A549 (cell line): ENCODE measurements around the gene RNF183. TPM values are rescaled to one million over a fixed set of nuclear protein-coding genes. Genes with fewer than 3 reads are reported as not detected.

Source experiments
- ATAC-seq, 2 experiments: fragments of 200-7000 bp in 1 of 2; fragments of >200 bp in 1 of 2; cut with Nextera tagmentation in 1 of 2; cut with Tn5 transposase in 1 of 2; 3 replicates each; pipeline versions ENCODE4 v1.8.0 to v1.9.1; 2018 to 2020; ENCODE audit warnings: mild to moderate bottlenecking in 1 of 2, moderate library complexity in 1 of 2
- CTCF ChIA-PET: fragments of 300-600 bp; sonication (Branson Sonifier 250); formaldehyde crosslinking; extraction: SDS; loops from one replicate; lab custom pipeline; 2021; ENCODE audit warnings: antibody characterized with exemption, inconsistent platforms; lab: Yijun Ruan, JAX
- POLR2A ChIA-PET: fragments of 350-600 bp; formaldehyde crosslinking; extraction: SDS; loops from one replicate; lab custom pipeline; 2021; ENCODE audit warnings: antibody characterized with exemption, inconsistent platforms; lab: Yijun Ruan, JAX
- DNase-seq, 2 experiments: peaks; one replicate each; pipeline versions ENCODE4 v3.0.0 to v3.0.0-alpha.2; 2011 to 2016; ENCODE audit warnings: low read depth in 1 of 2, low spot score in 1 of 2
- FAIRE-seq: peaks from 2 replicates; lab custom pipeline; 2011; peaks lifted over from hg19 to GRCh38; lab: Jason Lieb, UNC
- H3K27ac ChIP-seq, 2 experiments: fragments of >200 bp; sonication (Bioruptor Twin); formaldehyde crosslinking; 3 replicates each; pipeline ENCODE4 v1.5.1; 2016 to 2017
- H3K4me1 ChIP-seq: fragments of >200 bp; sonication (Bioruptor Twin); formaldehyde crosslinking; 3 replicates; pipeline ENCODE4 v1.6.1; 2016
- H3K4me2 ChIP-seq: fragments of >200 bp; sonication (Bioruptor Twin); formaldehyde crosslinking; 3 replicates; pipeline ENCODE4 v1.6.1; 2016
- H3K4me3 ChIP-seq: fragments of >200 bp; sonication (Bioruptor Twin); formaldehyde crosslinking; 3 replicates; pipeline ENCODE4 v1.5.1; 2016
- H3K9me3 ChIP-seq: fragments of >200 bp; sonication (Bioruptor Twin); formaldehyde crosslinking; 3 replicates; pipeline ENCODE4 v1.6.1; 2016
- CBX8 ChIP-seq: fragments of 200-600 bp; sonication (generic); IDR thresholded peaks from 2 replicates; pipeline ENCODE4 v1.6.1; 2016
- CEBPB ChIP-seq, 2 experiments: fragments of >200 bp in 1 of 2; sonication (Bioruptor Twin) in 1 of 2; formaldehyde crosslinking in 1 of 2; IDR thresholded peaks; 2 replicates each; pipeline ENCODE4 v1.6.1; 2012 to 2016
- CHD2 ChIP-seq: fragments of 150-350 bp; IDR thresholded peaks from 2 replicates; pipeline ENCODE4 v1.6.1; 2014; ENCODE audit warnings: low read length; ENCODE audit not compliant: partially characterized antibody
- CHD4 ChIP-seq: fragments of 200-600 bp; sonication (generic); IDR thresholded peaks from 2 replicates; pipeline ENCODE4 v1.6.1; 2016; ENCODE audit warnings: antibody characterized with exemption, mild to moderate bottlenecking, borderline replicate concordance
- EHF ChIP-seq: fragments of 250-450 bp; sonication (Bioruptor Pico); IDR thresholded peaks from 2 replicates; pipeline ENCODE4 v1.5.0; 2020; ENCODE audit warnings: mild to moderate bottlenecking
- FOSB ChIP-seq: fragments of 250-450 bp; sonication (Bioruptor Pico); IDR thresholded peaks from 2 replicates; pipeline ENCODE4 v1.5.0; 2020; ENCODE audit warnings: mild to moderate bottlenecking, moderate library complexity
- FOSL2 ChIP-seq, 2 experiments: fragments of 450-650 bp in 1 of 2; fragments of >200 bp in 1 of 2; sonication (Bioruptor Twin) in 1 of 2; formaldehyde crosslinking; IDR thresholded peaks; 2 replicates each; pipeline versions ENCODE4 v1.5.0 to v1.6.1; 2016 to 2020; ENCODE audit warnings: mild to moderate bottlenecking in 1 of 2, moderate library complexity in 1 of 2
- FOXS1 ChIP-seq: fragments of 250-450 bp; sonication (Bioruptor Pico); IDR thresholded peaks from 2 replicates; pipeline ENCODE4 v1.5.0; 2020; ENCODE audit warnings: mild to moderate bottlenecking, moderate library complexity
- HEYL ChIP-seq: fragments of 250-450 bp; sonication (Bioruptor Pico); IDR thresholded peaks from 2 replicates; pipeline ENCODE4 v1.8.0; 2021; ENCODE audit warnings: mild to moderate bottlenecking, moderate library complexity
- HOXB13 ChIP-seq: fragments of 250-450 bp; sonication (Bioruptor Pico); IDR thresholded peaks from 2 replicates; pipeline ENCODE4 v1.5.0; 2020; ENCODE audit warnings: low read depth, mild to moderate bottlenecking, moderate library complexity
- KDM1A ChIP-seq: fragments of 200-600 bp; sonication (generic); IDR thresholded peaks from 2 replicates; pipeline ENCODE4 v1.6.1; 2016; ENCODE audit warnings: low read depth, mild to moderate bottlenecking
- KDM5A ChIP-seq: fragments of 200-600 bp; sonication (generic); IDR thresholded peaks from 2 replicates; pipeline ENCODE4 v1.6.1; 2016; ENCODE audit warnings: antibody characterized with exemption, mild to moderate bottlenecking
- MAFK ChIP-seq: fragments of 450-650 bp; IDR thresholded peaks from 2 replicates; pipeline ENCODE4 v1.6.1; 2014; ENCODE audit not compliant: partially characterized antibody
- MYC ChIP-seq: IDR thresholded peaks from 2 replicates; pipeline ENCODE4 v1.6.1; 2012; ENCODE audit warnings: mild to moderate bottlenecking, inconsistent platforms, low read length, improper control_type of control experiment, borderline replicate concordance
- RFX5 ChIP-seq: fragments of 450-650 bp; IDR thresholded peaks from 2 replicates; pipeline ENCODE4 v1.7.1; 2014; ENCODE audit warnings: antibody characterized with exemption, mild to moderate bottlenecking, moderate library complexity
- RNF2 ChIP-seq: fragments of 200-600 bp; sonication (generic); IDR thresholded peaks from 2 replicates; pipeline ENCODE4 v1.6.1; 2016; ENCODE audit warnings: low read depth, mild to moderate bottlenecking, antibody characterized with exemption, moderate library complexity, borderline replicate concordance
- SREBF2 ChIP-seq: fragments of 450-650 bp; IDR thresholded peaks from 2 replicates; pipeline ENCODE4 v1.6.1; 2014; ENCODE audit warnings: mild to moderate bottlenecking, moderate library complexity
- WGBS: methylation state at CpG from one replicate; pipeline ENCODE4 v1.1.6; 2017; ENCODE audit errors: missing lambda C conversion rate; 5-methylcytosine and 5-hydroxymethylcytosine counted together
- polyA plus RNA-seq, 4 experiments: library from polyadenylated mRNA; depleted of rRNA in 3 of 4; stranded (reverse); fragments of >200 nt; fragmentation: RNase III in 1 of 4; extraction: RNeasy Plus Mini Kit Qiagen cat#74134 plus additional on column Dnase treatment in 1 of 4; gene quantifications; 2 replicates in 3 of 4; 3 replicates in 1 of 4; pipeline ENCODE4 v1.2.3, GENCODE V29; 2011 to 2017
- TF ChIP-seq, protein P1 (sequence below): fragments of >200 bp; sonication (Bioruptor Twin); formaldehyde crosslinking; IDR thresholded peaks from 2 replicates; pipeline ENCODE4 v1.6.1; 2016
- TF ChIP-seq, protein P2 (sequence below): IDR thresholded peaks from 2 replicates; pipeline ENCODE4 v1.6.1; 2012; ENCODE audit warnings: low read depth, borderline replicate concordance
- TF ChIP-seq, protein P3 (sequence below): fragments of 200-600 bp; sonication (generic); IDR thresholded peaks from 2 replicates; pipeline ENCODE4 v1.6.1; 2016; ENCODE audit warnings: antibody characterized with exemption, mild to moderate bottlenecking, moderate library complexity
- TF ChIP-seq, protein P4 (sequence below): fragments of 250-450 bp; sonication (Bioruptor Pico); IDR thresholded peaks from 2 replicates; pipeline ENCODE4 v1.5.0; 2021; ENCODE audit warnings: mild to moderate bottlenecking, moderate library complexity, borderline replicate concordance
- TF ChIP-seq, protein P5 (sequence below): fragments of >200 bp; sonication (Bioruptor Twin); formaldehyde crosslinking; IDR thresholded peaks from 3 replicates; pipeline ENCODE4 v1.5.1; 2016
- TF ChIP-seq, protein P6 (sequence below): IDR thresholded peaks from 2 replicates; pipeline ENCODE4 v1.6.1; 2012

RNF183 gene
- polyA plus RNA-seq, 2 of the 4 experiments (the other 2 are of a cell fraction) = 0.13 TPM; not detected in 1

DNA sequence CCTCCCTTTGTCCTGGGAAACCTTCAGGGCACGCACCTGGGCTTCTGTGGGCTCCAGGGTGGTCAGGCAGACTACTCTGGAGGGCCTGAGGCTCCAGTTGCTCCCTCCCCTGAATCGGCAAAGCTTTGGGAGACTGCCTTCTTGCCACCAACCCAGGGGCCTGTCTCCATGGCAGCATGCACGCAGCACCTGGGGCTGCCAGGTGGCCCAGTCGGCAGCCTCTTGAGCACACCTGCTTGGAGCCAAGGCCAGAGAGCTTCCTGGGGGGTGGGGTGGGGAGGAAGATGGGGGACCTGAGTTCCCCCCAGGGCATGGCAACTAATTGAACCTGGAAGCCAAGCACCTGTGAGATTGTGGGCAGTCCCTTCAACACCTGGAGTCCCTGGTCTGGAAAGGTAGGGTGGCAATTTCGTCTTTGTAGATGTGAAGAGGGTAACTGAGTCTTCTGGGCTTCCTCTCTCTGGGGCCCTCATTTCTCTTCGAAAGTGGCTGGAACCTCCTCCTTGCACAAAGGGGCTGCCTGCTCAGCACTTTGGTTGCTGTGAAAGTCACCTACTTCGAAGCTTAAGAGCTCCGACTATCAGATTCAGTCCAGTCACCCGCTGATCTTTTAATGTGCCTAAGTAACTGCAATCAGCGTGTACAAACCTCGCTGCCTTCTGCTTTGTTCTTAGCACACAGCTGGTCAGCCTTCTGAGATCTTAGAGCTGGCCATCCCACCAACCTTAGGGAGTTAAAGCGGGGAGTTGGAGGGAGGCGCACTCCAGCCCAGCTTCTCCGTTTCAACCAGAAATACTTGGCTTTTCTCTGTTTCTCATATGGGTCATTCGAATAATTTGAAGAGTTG is 4.0 kb downstream of the RNF183 start (continued):
- TF ChIP-seq HEYL = no peak
- TF ChIP-seq KDM5A = no peak
- TF ChIP-seq, protein P1, sequence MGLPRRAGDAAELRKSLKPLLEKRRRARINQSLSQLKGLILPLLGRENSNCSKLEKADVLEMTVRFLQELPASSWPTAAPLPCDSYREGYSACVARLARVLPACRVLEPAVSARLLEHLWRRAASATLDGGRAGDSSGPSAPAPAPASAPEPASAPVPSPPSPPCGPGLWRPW = no peak

DNA sequence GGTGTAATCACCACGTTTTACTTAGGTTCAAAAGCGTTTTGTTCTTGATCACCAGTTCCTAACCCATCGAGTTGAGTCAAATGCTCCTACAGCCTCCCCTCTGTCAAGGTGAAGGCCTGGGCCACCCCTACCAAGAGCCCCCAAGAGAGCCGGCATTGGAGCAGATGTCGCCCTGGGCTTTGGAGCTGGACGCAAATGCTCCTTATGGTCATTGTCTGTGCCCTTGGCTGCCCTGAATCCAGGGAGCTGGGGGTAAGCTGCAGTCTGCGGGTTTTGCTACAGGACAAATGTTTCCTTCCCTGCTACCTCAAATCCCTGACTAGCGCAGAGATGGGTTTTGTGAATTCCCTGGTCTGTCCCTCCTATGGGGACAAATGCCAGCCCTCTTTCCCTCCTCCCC is 4.9 kb downstream of the RNF183 start:
- no peak overlapping the region for H3K27ac ChIP-seq
- H3K4me2 ChIP-seq = no peak overlapping the region
- POLR2A ChIA-PET = no interaction called here
- CTCF ChIA-PET = interaction anchor here (1.2 to 1.3 kb wide), 2 partner anchors 11 to 293 kb away, joined by 3 to 4 read pairs; no protein-coding TSS in a partner anchor
- FAIRE-seq (no peak), ATAC-seq (no peak), DNase-seq (no peak)
- no peak for TF ChIP-seq KDM1A
- TF ChIP-seq, protein P2, sequence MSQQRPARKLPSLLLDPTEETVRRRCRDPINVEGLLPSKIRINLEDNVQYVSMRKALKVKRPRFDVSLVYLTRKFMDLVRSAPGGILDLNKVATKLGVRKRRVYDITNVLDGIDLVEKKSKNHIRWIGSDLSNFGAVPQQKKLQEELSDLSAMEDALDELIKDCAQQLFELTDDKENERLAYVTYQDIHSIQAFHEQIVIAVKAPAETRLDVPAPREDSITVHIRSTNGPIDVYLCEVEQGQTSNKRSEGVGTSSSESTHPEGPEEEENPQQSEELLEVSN = no peak
- TF ChIP-seq CBX8 = no peak
- TF ChIP-seq, protein P3, sequence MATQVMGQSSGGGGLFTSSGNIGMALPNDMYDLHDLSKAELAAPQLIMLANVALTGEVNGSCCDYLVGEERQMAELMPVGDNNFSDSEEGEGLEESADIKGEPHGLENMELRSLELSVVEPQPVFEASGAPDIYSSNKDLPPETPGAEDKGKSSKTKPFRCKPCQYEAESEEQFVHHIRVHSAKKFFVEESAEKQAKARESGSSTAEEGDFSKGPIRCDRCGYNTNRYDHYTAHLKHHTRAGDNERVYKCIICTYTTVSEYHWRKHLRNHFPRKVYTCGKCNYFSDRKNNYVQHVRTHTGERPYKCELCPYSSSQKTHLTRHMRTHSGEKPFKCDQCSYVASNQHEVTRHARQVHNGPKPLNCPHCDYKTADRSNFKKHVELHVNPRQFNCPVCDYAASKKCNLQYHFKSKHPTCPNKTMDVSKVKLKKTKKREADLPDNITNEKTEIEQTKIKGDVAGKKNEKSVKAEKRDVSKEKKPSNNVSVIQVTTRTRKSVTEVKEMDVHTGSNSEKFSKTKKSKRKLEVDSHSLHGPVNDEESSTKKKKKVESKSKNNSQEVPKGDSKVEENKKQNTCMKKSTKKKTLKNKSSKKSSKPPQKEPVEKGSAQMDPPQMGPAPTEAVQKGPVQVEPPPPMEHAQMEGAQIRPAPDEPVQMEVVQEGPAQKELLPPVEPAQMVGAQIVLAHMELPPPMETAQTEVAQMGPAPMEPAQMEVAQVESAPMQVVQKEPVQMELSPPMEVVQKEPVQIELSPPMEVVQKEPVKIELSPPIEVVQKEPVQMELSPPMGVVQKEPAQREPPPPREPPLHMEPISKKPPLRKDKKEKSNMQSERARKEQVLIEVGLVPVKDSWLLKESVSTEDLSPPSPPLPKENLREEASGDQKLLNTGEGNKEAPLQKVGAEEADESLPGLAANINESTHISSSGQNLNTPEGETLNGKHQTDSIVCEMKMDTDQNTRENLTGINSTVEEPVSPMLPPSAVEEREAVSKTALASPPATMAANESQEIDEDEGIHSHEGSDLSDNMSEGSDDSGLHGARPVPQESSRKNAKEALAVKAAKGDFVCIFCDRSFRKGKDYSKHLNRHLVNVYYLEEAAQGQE = no peak
- no peak for TF ChIP-seq KDM5A
- TF ChIP-seq HOXB13 = no peak
- no peak for TF ChIP-seq FOSB
- no peak for TF ChIP-seq FOXS1 (CRISPR knock-in tag)
- TF ChIP-seq RFX5 = no peak
- no peak for TF ChIP-seq CHD4
- no peak for TF ChIP-seq SREBF2
- WGBS = 68% methylated on average over 8 of the region's 8 CpGs
- H3K4me3 ChIP-seq = no peak overlapping the region
- H3K4me1 ChIP-seq = no peaks in the 10 kb centered on the region
- no peaks in the 10 kb centered on the region for H3K9me3 ChIP-seq

DNA sequence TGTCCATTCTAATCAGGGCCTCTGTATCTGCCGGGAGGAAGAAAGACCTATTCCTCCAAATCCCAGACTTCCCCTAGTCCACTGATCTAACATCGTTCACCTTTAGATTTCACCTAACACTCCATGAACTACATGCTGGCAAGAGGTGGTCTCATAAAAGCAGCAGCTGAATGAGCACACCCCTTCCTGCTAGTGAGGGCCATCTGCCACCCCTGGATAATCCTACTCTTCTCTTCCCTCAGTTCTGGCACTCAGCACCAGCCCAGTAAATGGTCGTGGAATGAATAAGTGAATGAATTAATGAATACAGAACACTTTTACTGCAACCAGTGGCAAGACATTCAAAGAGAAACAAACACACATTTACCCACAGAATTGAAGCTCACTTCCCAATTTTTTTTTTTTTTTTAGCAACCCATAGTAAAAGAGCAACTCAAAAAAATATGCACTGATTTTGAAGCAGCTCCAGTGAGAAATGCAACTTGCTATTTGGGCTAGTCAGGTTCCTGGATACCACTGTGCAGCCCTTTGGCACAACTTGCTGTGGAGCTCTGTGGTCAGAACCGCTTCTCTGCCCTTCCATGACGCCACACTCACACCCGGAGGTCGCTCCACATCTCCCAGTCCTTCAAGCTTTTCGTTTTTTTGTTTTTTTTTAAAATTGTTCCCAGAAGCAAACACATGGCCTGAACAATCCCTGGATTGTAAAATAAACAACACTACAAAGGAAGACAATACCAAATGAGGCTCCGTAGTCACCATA is 6.2 kb downstream of the RNF183 start:
- ATAC-seq (no peak), DNase-seq (no peak), FAIRE-seq (no peak)
- WGBS = 50% methylated on average over 9 of the region's 9 CpGs
- H3K4me2 ChIP-seq = no peak overlapping the region
- H3K27ac ChIP-seq = no peak overlapping the region
- ChIA-PET CTCF (interaction anchor here (1.0 to 3.6 kb wide), 3 partner anchors 12 to 104 kb away, joined by 3 to 20 read pairs (median 11); partner anchors contain the start of gene ALAD), POLR2A (interaction anchor here (0.6 to 1.6 kb wide), 2 partner anchors 16 to 43 kb away, joined by 3 to 8 read pairs; partner anchors contain the start of gene WDR31)
- no peaks in the 10 kb centered on the region for H3K4me1 ChIP-seq
- H3K4me3 ChIP-seq = no peak overlapping the region
- H3K9me3 ChIP-seq = no peaks in the 10 kb centered on the region
- TF ChIP-seq KDM5A (no peak), CEBPB (IDR thresholded peaks at IDR 0.05) (no peak), EHF (CRISPR knock-in tag) (no peak), CHD2 (no peak), FOSL2 (IDR thresholded peaks at IDR 0.05) (no peak), FOSL2 (CRISPR knock-in tag; IDR thresholded peaks at IDR 0.05) (no peak), KDM1A (no peak), MAFK (no peak), MYC (no peak), RNF2 (no peak)
- TF ChIP-seq, protein P4, sequence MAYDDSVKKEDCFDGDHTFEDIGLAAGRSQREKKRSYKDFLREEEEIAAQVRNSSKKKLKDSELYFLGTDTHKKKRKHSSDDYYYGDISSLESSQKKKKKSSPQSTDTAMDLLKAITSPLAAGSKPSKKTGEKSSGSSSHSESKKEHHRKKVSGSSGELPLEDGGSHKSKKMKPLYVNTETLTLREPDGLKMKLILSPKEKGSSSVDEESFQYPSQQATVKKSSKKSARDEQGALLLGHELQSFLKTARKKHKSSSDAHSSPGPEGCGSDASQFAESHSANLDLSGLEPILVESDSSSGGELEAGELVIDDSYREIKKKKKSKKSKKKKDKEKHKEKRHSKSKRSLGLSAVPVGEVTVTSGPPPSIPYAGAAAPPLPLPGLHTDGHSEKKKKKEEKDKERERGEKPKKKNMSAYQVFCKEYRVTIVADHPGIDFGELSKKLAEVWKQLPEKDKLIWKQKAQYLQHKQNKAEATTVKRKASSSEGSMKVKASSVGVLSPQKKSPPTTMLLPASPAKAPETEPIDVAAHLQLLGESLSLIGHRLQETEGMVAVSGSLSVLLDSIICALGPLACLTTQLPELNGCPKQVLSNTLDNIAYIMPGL (CRISPR knock-in tag) = no peak
- TF ChIP-seq, protein P5, sequence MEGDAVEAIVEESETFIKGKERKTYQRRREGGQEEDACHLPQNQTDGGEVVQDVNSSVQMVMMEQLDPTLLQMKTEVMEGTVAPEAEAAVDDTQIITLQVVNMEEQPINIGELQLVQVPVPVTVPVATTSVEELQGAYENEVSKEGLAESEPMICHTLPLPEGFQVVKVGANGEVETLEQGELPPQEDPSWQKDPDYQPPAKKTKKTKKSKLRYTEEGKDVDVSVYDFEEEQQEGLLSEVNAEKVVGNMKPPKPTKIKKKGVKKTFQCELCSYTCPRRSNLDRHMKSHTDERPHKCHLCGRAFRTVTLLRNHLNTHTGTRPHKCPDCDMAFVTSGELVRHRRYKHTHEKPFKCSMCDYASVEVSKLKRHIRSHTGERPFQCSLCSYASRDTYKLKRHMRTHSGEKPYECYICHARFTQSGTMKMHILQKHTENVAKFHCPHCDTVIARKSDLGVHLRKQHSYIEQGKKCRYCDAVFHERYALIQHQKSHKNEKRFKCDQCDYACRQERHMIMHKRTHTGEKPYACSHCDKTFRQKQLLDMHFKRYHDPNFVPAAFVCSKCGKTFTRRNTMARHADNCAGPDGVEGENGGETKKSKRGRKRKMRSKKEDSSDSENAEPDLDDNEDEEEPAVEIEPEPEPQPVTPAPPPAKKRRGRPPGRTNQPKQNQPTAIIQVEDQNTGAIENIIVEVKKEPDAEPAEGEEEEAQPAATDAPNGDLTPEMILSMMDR = no peak
- TF ChIP-seq, protein P6, sequence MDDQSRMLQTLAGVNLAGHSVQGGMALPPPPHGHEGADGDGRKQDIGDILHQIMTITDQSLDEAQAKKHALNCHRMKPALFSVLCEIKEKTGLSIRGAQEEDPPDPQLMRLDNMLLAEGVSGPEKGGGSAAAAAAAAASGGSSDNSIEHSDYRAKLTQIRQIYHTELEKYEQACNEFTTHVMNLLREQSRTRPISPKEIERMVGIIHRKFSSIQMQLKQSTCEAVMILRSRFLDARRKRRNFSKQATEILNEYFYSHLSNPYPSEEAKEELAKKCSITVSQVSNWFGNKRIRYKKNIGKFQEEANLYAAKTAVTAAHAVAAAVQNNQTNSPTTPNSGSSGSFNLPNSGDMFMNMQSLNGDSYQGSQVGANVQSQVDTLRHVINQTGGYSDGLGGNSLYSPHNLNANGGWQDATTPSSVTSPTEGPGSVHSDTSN = no peak
